Measurements from ENCODE around the gene OSBPL7.
"Not testable (repeated sequence)": the region's sequence is repeated elsewhere in the genome, so short reads cannot be mapped to it uniquely, and the experiment has no call there.

Gene OSBPL7

GRCh38 chr17:47789611-47790561 is 31.7 kb downstream of the OSBPL7 start:
- no peak for DNase-seq (ENCODE audit: low read depth)
- peak overlapping the region; percentile 39 for H3K4me3 ChIP-seq (ENCODE audit: low read depth, low read length)

DNA sequence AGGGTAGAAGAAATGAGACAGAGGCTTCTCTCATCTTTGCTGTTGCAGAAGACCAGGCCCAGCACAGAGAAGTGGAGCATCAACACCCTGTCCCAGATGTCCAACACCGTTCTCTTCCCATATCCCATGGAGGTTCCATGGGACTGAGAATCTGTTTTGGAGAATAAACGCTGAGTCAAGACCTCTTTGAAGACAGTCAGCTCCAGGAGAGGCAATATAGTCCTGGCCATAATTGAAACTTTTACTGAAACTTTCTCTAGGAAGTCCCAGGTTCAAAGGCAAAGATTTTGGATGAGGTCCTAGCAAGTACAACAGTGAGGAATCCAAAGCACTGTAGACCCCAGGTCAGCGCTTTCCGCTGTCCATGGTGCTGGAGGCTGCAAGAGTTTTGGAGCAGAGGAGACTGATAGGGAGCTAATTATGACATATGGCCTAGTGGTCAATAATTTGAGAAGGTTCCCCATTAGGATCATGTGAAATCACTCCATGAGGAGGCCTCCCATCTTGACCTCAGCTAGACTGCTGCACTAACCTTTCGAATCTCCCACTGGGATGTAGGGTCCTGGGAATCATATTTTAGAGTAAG is 36.0 kb downstream of the OSBPL7 start:
- no peak for DNase-seq (ENCODE audit: low read depth)
- H3K4me3 ChIP-seq (ENCODE audit: low read depth, low read length), result no peak overlapping the region

GRCh38 chr17:47781397-47781796 is 40.2 kb downstream of the OSBPL7 start:
- no peak overlapping the region for H3K4me3 ChIP-seq (ENCODE audit: low read depth, low read length)
- no peak for DNase-seq (ENCODE audit: low read depth)

DNA sequence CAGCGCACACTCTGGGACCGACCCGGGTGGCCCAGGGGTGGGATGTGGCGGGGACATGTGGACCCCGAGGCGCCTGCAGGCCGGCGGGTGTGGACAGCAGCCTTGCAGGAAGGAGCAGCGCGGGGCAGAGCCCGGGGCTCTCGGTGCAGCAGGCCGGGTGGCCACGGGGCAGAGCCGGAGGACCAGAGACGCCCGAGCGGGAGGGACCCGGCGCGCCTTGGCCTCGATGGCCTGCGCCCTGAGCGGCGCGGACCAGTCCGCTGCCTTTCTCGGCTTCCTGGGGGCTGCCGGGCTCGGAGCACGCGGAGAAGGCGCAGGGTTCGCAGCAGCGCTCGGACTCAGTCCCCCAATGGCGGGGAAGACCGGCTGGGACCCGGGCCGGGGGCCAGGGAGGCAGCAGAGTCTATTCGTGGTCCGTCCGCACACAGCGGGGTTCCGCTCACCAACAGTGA is 43.4 kb downstream of the OSBPL7 start:
- no peak overlapping the region for H3K4me3 ChIP-seq (ENCODE audit: low read depth, low read length)
- no peak for DNase-seq (ENCODE audit: low read depth)

GRCh38 chr17:47776330-47777197 is 45.0 kb downstream of the OSBPL7 start:
- DNase-seq (ENCODE audit: low read depth), result no peak
- no peak overlapping the region for H3K4me3 ChIP-seq (ENCODE audit: low read depth, low read length)

- no peak for DNase-seq (ENCODE audit: low read depth)
- no peak overlapping the region for H3K4me3 ChIP-seq (ENCODE audit: low read depth, low read length)
Observed at GRCh38 chr17:47774987-47775580, 46.5 kb downstream of the OSBPL7 start.

DNA sequence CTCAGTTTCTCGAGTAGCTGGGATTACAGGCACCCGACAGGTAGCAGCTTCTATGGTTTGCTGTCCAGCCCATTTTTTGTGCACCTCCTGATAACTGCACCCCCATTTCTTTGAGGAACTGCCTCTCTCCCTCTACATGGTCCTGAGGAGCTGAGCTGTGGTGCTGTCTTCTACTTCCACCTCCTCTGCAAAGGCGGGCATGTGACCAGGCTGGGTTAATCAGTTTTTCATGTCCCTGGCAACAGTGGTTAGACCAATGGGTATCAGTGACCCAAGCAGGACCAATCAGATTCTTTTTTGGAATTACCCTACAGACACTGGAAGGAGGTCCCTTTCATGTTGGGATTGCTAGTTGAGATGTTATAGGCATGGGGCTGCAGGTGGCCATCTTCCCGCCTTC is 47.3 kb downstream of the OSBPL7 start:
- H3K4me3 ChIP-seq (ENCODE audit: low read depth, low read length), result no peak overlapping the region
- no peak for DNase-seq (ENCODE audit: low read depth)

GRCh38 chr17:47773649-47774048 is 47.9 kb downstream of the OSBPL7 start:
- not testable (repeated sequence) for DNase-seq (ENCODE audit: low read depth); H3K4me3 ChIP-seq (ENCODE audit: low read depth, low read length)

DNA sequence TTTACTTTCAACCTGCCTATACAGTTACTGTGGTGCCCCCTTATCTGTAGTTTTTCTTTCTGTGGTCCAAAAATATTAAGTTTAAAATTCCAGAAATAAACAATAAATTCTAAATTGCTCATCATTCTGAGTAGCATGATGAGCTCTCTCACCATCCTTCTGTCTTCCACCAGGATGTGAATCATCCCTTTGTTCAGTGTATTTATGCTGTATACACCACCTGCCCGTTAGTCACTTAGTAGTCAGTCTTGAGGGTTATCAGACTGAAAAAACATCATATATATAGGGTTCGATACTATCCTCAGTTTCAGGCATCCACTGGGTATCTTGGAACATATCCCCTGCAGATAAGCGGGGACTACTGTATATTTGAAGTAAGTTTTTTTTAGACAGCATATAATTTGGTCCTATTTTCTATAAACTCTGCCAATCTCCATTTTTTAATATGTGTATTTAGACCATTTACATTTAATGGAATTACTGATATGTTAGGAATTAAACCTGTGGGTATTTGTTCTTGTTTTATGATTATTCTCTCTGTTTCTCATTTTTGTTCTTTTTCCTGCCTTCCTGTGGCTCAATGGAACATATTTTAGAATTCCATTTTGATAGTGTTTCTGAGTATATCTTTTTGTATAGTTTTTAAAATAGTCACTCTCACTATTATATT is 57.5 kb downstream of the OSBPL7 start:
- no peak for DNase-seq (ENCODE audit: low read depth)
- H3K4me3 ChIP-seq (ENCODE audit: low read depth, low read length), result no peak overlapping the region

GRCh38 chr17:47762728-47763127 is 58.9 kb downstream of the OSBPL7 start:
- no peak overlapping the region for H3K4me3 ChIP-seq (ENCODE audit: low read depth, low read length)
- no peak for DNase-seq (ENCODE audit: low read depth)

DNA sequence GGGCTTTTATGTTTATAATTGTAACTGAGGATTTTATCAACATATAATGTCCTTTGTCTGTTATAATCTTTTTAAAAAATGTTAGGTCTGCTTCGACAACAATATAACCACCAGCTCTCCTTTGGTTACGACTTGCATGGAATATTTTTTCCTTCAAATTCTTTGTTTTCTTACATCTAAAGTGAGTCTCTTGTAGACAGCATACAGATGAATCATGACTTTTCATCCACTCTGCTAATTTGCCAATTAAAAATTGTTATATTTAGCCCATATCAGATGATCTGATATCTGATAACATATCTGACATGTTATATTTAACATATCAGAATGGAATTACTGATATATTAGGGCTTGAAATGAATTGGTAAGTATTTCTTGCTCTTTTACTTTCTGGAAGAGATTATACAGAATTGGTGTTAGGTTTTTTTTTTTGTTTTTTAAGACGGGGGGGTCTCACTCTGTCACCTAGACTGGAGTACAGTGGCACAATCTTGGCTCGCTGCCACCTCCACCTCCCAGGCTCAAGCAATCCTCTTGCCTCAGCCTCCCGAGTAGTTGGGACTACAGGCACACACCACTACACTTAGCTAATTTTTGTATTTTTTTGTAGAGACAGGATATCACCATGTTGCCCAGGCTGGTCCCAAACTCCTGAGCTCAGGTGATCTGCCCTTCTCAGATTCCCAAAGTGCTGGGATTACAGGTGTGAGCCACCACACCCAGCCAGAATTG is 61.0 kb downstream of the OSBPL7 start:
- no peak for DNase-seq (ENCODE audit: low read depth)
- H3K4me3 ChIP-seq (ENCODE audit: low read depth, low read length), result no peak overlapping the region

DNA sequence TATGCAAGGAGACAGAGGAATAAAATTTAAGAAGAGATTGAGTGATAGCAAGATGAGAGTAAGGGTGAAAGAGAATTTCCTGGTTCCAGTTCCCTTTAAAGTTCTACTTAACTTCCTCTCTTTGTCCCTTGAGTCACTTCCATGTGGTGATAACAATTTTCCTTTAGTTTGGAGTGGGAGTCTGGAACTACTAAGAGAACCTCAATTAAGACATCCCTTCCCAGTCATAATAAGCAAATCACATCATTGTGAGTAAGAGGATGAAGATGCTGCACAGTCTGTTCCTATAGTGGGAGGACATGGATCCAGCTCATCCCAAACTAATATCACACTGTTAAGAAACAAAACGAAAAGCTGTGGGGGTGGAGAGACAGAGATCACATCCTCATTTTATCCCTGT is 64.2 kb downstream of the OSBPL7 start:
- H3K4me3 ChIP-seq (ENCODE audit: low read depth, low read length), result no peak overlapping the region
- DNase-seq (ENCODE audit: low read depth), result no peak
